Ovary (tissue), 3 donors: Measurements from ENCODE around the gene PALD1.

Source experiments
- CTCF ChIP-seq, 3 donors: fragments of 450-650 bp in 2 of 3; fragments of 200-600 bp in 1 of 3; IDR thresholded peaks; one replicate each; pipeline versions ENCODE4 v1.5.1 to v1.8.0; 2016 to 2022; ENCODE audit warnings: antibody characterized with exemption in 3 of 3, mild to moderate bottlenecking in 1 of 3
- EP300 ChIP-seq: sonication (generic); formaldehyde crosslinking; IDR thresholded peaks from one replicate; pipeline ENCODE4 v1.6.1; 2017; ENCODE audit warnings: antibody characterized with exemption
- donor health status: DM: no; HTN: no; CAD: no.

- TF ChIP-seq CTCF (IDR thresholded peaks at IDR 0.05): no peak
- TF ChIP-seq EP300: no peak
Observed at GRCh38 chr10:70597856-70598815, 119.6 kb downstream of the PALD1 start.
